Measurements from ENCODE around the gene MPC2.

MPC2 gene

DNA sequence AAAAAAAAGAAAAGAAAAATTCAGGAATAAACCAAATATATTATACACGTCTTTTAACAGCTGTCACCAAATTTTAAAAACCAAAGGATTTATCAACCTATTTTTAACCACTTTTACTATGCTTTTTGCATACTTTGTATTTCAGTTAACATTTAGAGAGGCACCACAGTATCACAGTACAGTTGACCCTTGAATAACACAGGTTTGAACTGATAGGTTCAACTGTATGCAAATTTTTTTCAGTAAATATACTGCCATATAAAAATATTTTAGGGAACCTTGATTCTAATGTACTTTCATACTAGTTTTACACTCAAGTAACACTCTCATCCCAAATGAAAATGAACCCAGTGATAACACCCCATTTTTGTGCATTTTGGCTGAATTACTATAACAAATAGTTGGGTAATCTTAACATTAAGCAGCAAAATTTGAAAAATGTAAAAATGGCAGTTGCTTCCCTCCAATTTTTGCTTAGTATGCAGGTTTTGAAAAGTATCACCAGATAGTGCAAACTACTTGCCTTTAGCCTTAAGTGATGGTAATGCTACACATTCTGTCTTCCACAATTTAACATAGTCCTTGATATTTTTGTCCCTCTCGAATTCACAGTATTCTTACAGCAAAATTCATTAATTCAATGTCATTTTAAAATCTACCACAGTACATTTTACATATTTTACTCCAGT lies 12.2 kb downstream of the MPC2 start:
- Histone ChIP-seq H3K4me3 (ENCODE audit: low read depth, low read length) (no peak overlapping the region), H3K36me3 (ENCODE audit: control insufficient read depth in 1 of 2, insufficient read depth in 2 of 2, low read length in 2 of 2) (peaks cover 0 to 3% of the 10 kb centered on the region in 2 experiments), H2AFZ (ENCODE audit: insufficient read depth, low read length, poor library complexity) (no peak overlapping the region), H3K9ac (ENCODE audit: low read length) (no peak overlapping the region), H3K4me1 (ENCODE audit: control insufficient read depth in 1 of 2, insufficient read depth in 2 of 2, low read length in 2 of 2) (peaks cover 0 to 2% of the 10 kb centered on the region in 2 experiments), H4K12ac (ENCODE audit: low read depth, low read length) (no peak overlapping the region), H4K91ac (ENCODE audit: low read depth, low read length) (no peak overlapping the region), H2AK5ac (ENCODE audit: low read length) (no peak overlapping the region), H2BK5ac (ENCODE audit: low read depth, low read length, poor library complexity) (no peak overlapping the region), H3K4me2 (ENCODE audit: low read length) (no peak overlapping the region), H3K27me3 (ENCODE audit: insufficient read depth, low read length) (no peaks in the 10 kb centered on the region), H2BK12ac (ENCODE audit: low read length) (no peak overlapping the region), H3K79me2 (ENCODE audit: control insufficient read depth, insufficient read depth, low read length, poor library complexity) (no peaks in the 10 kb centered on the region), H3K14ac (ENCODE audit: low read length) (no peak overlapping the region), H4K8ac (ENCODE audit: low read depth, low read length) (no peak overlapping the region), H3K27ac (ENCODE audit: low read depth, low read length) (no peak overlapping the region), H3K9me3 (ENCODE audit: insufficient read depth, low read depth, low read length) (no peaks in the 10 kb centered on the region), H3K23ac (ENCODE audit: low read length) (no peak overlapping the region), H3K79me1 (ENCODE audit: low read length) (no peaks in the 10 kb centered on the region), H3K18ac (ENCODE audit: low read length) (no peak overlapping the region), H3K4ac (ENCODE audit: low read depth, low read length) (no peak overlapping the region), H2BK120ac (ENCODE audit: insufficient read depth, low read length, poor library complexity) (no peak overlapping the region)
- no peak for DNase-seq
- 100% methylated on average over 1 of the region's 2 CpGs for WGBS (ENCODE audit: extremely low coverage, insufficient coverage, insufficient read length)

DNA sequence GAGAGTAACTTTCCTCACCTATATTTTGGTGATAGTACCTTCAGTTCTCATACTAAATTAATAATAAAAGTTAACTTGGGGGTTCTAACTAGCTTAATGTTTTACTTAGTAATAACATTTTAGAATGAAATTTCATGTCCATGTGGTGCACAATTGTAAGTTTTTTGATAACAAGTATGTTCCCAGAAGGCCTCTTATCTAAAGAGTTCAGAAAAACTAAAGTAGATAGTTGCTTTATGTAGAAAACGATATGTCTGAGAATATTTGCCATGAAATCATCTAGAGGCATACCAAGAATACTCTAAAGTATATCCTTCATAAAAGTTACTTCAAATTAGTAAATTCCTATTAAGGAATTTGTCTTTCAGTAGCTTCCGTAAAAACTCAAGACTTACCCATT lies 12.8 kb downstream of the MPC2 start:
- no peak overlapping the region for H3K4ac ChIP-seq (ENCODE audit: low read depth, low read length)
- H3K27ac ChIP-seq (ENCODE audit: low read depth, low read length), result no peak overlapping the region
- no peak overlapping the region for H3K14ac ChIP-seq (ENCODE audit: low read length)
- H2AK5ac ChIP-seq (ENCODE audit: low read length), result no peak overlapping the region
- no peak overlapping the region for H4K91ac ChIP-seq (ENCODE audit: low read depth, low read length)
- H2BK120ac ChIP-seq (ENCODE audit: insufficient read depth, low read length, poor library complexity), result no peak overlapping the region
- no peak overlapping the region for H3K4me3 ChIP-seq (ENCODE audit: low read depth, low read length)
- H3K79me2 ChIP-seq (ENCODE audit: control insufficient read depth, insufficient read depth, low read length, poor library complexity), result no peaks in the 10 kb centered on the region
- no peak overlapping the region for H3K18ac ChIP-seq (ENCODE audit: low read length)
- H3K4me2 ChIP-seq (ENCODE audit: low read length), result no peak overlapping the region
- peaks cover 0 to 3% of the 10 kb centered on the region in 2 experiments for H3K36me3 ChIP-seq (ENCODE audit: control insufficient read depth in 1 of 2, insufficient read depth in 2 of 2, low read length in 2 of 2)
- H3K9me3 ChIP-seq (ENCODE audit: insufficient read depth, low read depth, low read length), result no peaks in the 10 kb centered on the region
- H3K79me1 ChIP-seq (ENCODE audit: low read length), result no peaks in the 10 kb centered on the region
- no peak for DNase-seq
- H3K27me3 ChIP-seq (ENCODE audit: insufficient read depth, low read length), result no peaks in the 10 kb centered on the region
- H2AFZ ChIP-seq (ENCODE audit: insufficient read depth, low read length, poor library complexity), result no peak overlapping the region
- H4K12ac ChIP-seq (ENCODE audit: low read depth, low read length), result no peak overlapping the region
- no CpG with 5 or more reads among the region's 2 CpGs for WGBS (ENCODE audit: extremely low coverage, insufficient coverage, insufficient read length)
- no peak overlapping the region for H4K8ac ChIP-seq (ENCODE audit: low read depth, low read length)
- H3K23ac ChIP-seq (ENCODE audit: low read length), result no peak overlapping the region
- no peak overlapping the region for H2BK5ac ChIP-seq (ENCODE audit: low read depth, low read length, poor library complexity)
- H3K9ac ChIP-seq (ENCODE audit: low read length), result no peak overlapping the region
- peaks cover 0 to 2% of the 10 kb centered on the region in 2 experiments for H3K4me1 ChIP-seq (ENCODE audit: control insufficient read depth in 1 of 2, insufficient read depth in 2 of 2, low read length in 2 of 2)
- no peak overlapping the region for H2BK12ac ChIP-seq (ENCODE audit: low read length)

DNA sequence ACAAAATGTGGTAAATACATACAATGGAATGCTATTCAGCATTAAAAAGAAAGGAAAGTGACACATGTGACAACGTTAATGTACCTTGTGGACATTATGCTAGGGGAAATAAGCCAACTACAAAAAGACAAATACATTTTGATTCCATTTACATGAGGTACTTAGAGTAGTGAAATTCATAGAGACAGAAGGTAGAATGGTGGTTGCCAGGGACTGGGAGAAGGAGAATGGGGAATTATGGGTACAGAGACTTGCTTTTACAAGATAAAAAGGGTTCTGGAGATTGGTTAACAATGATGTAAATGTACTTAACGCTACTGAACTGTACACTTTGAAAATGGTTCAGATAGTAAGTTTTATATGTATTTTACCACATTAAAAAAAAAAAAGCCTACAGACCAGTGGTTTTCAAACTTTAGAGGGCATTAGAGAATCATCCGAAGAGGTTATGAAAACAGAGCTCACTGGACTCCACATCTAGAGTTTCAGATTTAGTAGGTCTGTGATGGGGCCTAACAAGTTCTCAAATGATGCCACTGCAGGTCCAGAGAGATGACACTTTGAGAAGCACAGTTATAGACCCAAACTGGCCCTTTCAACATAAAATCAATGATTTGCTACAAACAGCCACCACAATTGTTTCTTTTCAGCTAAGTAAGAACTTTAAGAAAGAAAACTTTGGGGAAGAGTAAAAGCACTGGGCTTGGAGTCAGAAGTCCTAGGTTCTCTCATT lies 13.4 kb downstream of the MPC2 start:
- no peak overlapping the region for H4K91ac ChIP-seq (ENCODE audit: low read depth, low read length)
- no peaks in the 10 kb centered on the region for H3K27me3 ChIP-seq (ENCODE audit: insufficient read depth, low read length)
- no peak overlapping the region for H2AK5ac ChIP-seq (ENCODE audit: low read length)
- no peak overlapping the region for H2AFZ ChIP-seq (ENCODE audit: insufficient read depth, low read length, poor library complexity)
- no peak overlapping the region for H3K27ac ChIP-seq (ENCODE audit: low read depth, low read length)
- H2BK12ac ChIP-seq (ENCODE audit: low read length), result no peak overlapping the region
- H3K4me2 ChIP-seq (ENCODE audit: low read length), result no peak overlapping the region
- peaks cover 0 to 3% of the 10 kb centered on the region in 2 experiments for H3K36me3 ChIP-seq (ENCODE audit: control insufficient read depth in 1 of 2, insufficient read depth in 2 of 2, low read length in 2 of 2)
- H3K23ac ChIP-seq (ENCODE audit: low read length), result no peak overlapping the region
- H3K4ac ChIP-seq (ENCODE audit: low read depth, low read length), result no peak overlapping the region
- H3K4me1 ChIP-seq (ENCODE audit: control insufficient read depth in 1 of 2, insufficient read depth in 2 of 2, low read length in 2 of 2), result peaks cover 0 to 2% of the 10 kb centered on the region in 2 experiments
- no peak overlapping the region for H3K18ac ChIP-seq (ENCODE audit: low read length)
- H4K12ac ChIP-seq (ENCODE audit: low read depth, low read length), result no peak overlapping the region
- no CpG with 5 or more reads among the region's 3 CpGs for WGBS (ENCODE audit: extremely low coverage, insufficient coverage, insufficient read length)
- no peaks in the 10 kb centered on the region for H3K79me1 ChIP-seq (ENCODE audit: low read length)
- H3K9ac ChIP-seq (ENCODE audit: low read length), result no peak overlapping the region
- no peak overlapping the region for H4K8ac ChIP-seq (ENCODE audit: low read depth, low read length)
- DNase-seq, result no peak
- H3K79me2 ChIP-seq (ENCODE audit: control insufficient read depth, insufficient read depth, low read length, poor library complexity), result no peaks in the 10 kb centered on the region
- H3K4me3 ChIP-seq (ENCODE audit: low read depth, low read length), result no peak overlapping the region
- H3K14ac ChIP-seq (ENCODE audit: low read length), result no peak overlapping the region
- H2BK5ac ChIP-seq (ENCODE audit: low read depth, low read length, poor library complexity), result no peak overlapping the region
- H3K9me3 ChIP-seq (ENCODE audit: insufficient read depth, low read depth, low read length), result no peaks in the 10 kb centered on the region
- no peak overlapping the region for H2BK120ac ChIP-seq (ENCODE audit: insufficient read depth, low read length, poor library complexity)

DNA sequence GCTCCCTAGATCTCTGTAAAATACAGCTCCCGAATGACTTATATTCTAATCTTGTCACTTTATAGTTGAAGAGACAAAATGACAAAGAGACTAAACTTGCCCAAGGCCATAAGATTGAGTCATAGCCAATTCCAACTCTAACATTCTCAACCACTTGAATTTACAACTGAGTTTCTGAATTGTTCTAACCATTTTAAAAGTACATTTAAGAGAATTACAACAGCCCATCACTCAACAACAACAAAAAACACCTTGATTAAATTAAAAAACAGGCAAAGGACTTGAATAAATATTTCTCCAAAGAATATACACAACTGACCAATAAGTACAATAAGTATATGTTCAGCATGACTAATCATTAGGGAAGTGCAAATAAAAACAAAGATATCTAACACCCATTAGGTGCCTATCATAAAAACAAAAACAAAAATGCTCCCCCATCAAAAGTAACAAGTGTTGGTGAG lies 14.2 kb downstream of the MPC2 start:
- H2BK5ac ChIP-seq (ENCODE audit: low read depth, low read length, poor library complexity), result no peak overlapping the region
- no peak overlapping the region for H4K12ac ChIP-seq (ENCODE audit: low read depth, low read length)
- no peak overlapping the region for H3K14ac ChIP-seq (ENCODE audit: low read length)
- H3K4ac ChIP-seq (ENCODE audit: low read depth, low read length), result no peak overlapping the region
- no peaks in the 10 kb centered on the region for H3K27me3 ChIP-seq (ENCODE audit: insufficient read depth, low read length)
- H3K4me2 ChIP-seq (ENCODE audit: low read length), result no peak overlapping the region
- H3K9ac ChIP-seq (ENCODE audit: low read length), result no peak overlapping the region
- H3K36me3 ChIP-seq (ENCODE audit: control insufficient read depth in 1 of 2, insufficient read depth in 2 of 2, low read length in 2 of 2), result peaks cover 0 to 3% of the 10 kb centered on the region in 2 experiments
- H4K8ac ChIP-seq (ENCODE audit: low read depth, low read length), result no peak overlapping the region
- H2AK5ac ChIP-seq (ENCODE audit: low read length), result no peak overlapping the region
- no peak overlapping the region for H4K91ac ChIP-seq (ENCODE audit: low read depth, low read length)
- WGBS (ENCODE audit: extremely low coverage, insufficient coverage, insufficient read length), result no CpG with 5 or more reads among the region's 1 CpG
- no peak overlapping the region for H2AFZ ChIP-seq (ENCODE audit: insufficient read depth, low read length, poor library complexity)
- H3K79me1 ChIP-seq (ENCODE audit: low read length), result no peaks in the 10 kb centered on the region
- peak; percentile 17 to 79 for DNase-seq
- no peaks in the 10 kb centered on the region for H3K9me3 ChIP-seq (ENCODE audit: insufficient read depth, low read depth, low read length)
- H3K79me2 ChIP-seq (ENCODE audit: control insufficient read depth, insufficient read depth, low read length, poor library complexity), result no peaks in the 10 kb centered on the region
- no peak overlapping the region for H2BK120ac ChIP-seq (ENCODE audit: insufficient read depth, low read length, poor library complexity)
- H2BK12ac ChIP-seq (ENCODE audit: low read length), result no peak overlapping the region
- no peak overlapping the region for H3K23ac ChIP-seq (ENCODE audit: low read length)
- no peak overlapping the region for H3K4me3 ChIP-seq (ENCODE audit: low read depth, low read length)
- peaks cover 0 to 2% of the 10 kb centered on the region in 2 experiments for H3K4me1 ChIP-seq (ENCODE audit: control insufficient read depth in 1 of 2, insufficient read depth in 2 of 2, low read length in 2 of 2)
- H3K27ac ChIP-seq (ENCODE audit: low read depth, low read length), result no peak overlapping the region
- H3K18ac ChIP-seq (ENCODE audit: low read length), result no peak overlapping the region
